Endothelial cell of umbilical vein (primary cell): ENCODE data around the gene CTSD. TPM values are rescaled to one million over a fixed set of nuclear protein-coding genes. Genes with fewer than 3 reads are reported as not detected.

Experiments used
- BruUV-seq: library from RNA; stranded (reverse); fragments of 400-500 nt; replicated peaks from 2 replicates; lab custom pipeline; 2021; lab: Mats Ljungman, UMichigan
- CTCF ChIA-PET: fragments of 300-600, 350-600 bp; sonication (Branson Sonifier 250); formaldehyde crosslinking; loops from one replicate; lab custom pipeline; 2021; ENCODE audit warnings: antibody characterized with exemption, inconsistent platforms; lab: Charles Lee
- POLR2A ChIA-PET: fragments of 300-600, 350-600 bp; sonication (Branson Sonifier 250); formaldehyde crosslinking; loops from one replicate; lab custom pipeline; 2021; ENCODE audit warnings: antibody characterized with exemption, inconsistent platforms; lab: Charles Lee
- DNase-seq: peaks from one replicate; pipeline ENCODE4 v3.0.0-alpha.2; 2011; ENCODE audit warnings: low read depth, low spot score
- FAIRE-seq: peaks from 2 replicates; lab custom pipeline; 2011; peaks lifted over from hg19 to GRCh38; lab: Jason Lieb, UNC
- H2AFZ ChIP-seq: 2 replicates; pipeline ENCODE4 v1.6.0; 2012; ENCODE audit warnings: low read depth, low read length, control low read depth, inconsistent platforms
- H3K27ac ChIP-seq: 2 replicates; pipeline ENCODE4 v1.5.1; 2011; ENCODE audit warnings: low read depth, mild to moderate bottlenecking, control low read depth, low read length, moderate library complexity; ENCODE audit not compliant: insufficient read depth
- H3K27me3 ChIP-seq, 2 experiments: 2 replicates each; pipeline versions ENCODE4 v1.6.0 to v1.6.1; 2011; ENCODE audit warnings: low read length in 2 of 2, mixed read lengths in 1 of 2; ENCODE audit not compliant: control insufficient read depth in 2 of 2, insufficient read depth in 2 of 2
- H3K36me3 ChIP-seq, 2 experiments: 2 replicates in 1 of 2; 3 replicates in 1 of 2; pipeline ENCODE4 v1.5.1; 2011; ENCODE audit warnings: low read length in 2 of 2, mild to moderate bottlenecking in 1 of 2, moderate library complexity in 1 of 2; ENCODE audit not compliant: control insufficient read depth in 2 of 2, insufficient read depth in 2 of 2; ENCODE audit errors: extremely low read depth in 1 of 2
- H3K4me1 ChIP-seq: 3 replicates; pipeline ENCODE4 v1.5.1; 2011; ENCODE audit warnings: mild to moderate bottlenecking, low read length; ENCODE audit not compliant: control insufficient read depth, insufficient read depth; ENCODE audit errors: extremely low read depth
- H3K4me2 ChIP-seq: 2 replicates; pipeline ENCODE4 v1.6.1; 2011; ENCODE audit warnings: low read length, control low read depth, mixed read lengths; ENCODE audit not compliant: insufficient read depth
- H3K4me3 ChIP-seq, 3 experiments: fragments of 200-600 bp in 1 of 3; sonication (generic), shearing (Covaris generic) in 1 of 3; replicated peaks in 1 of 3; 2 replicates each; pipeline ENCODE4 v1.5.1; 2011 to 2016; ENCODE audit warnings: control low read depth in 3 of 3, low read length in 3 of 3, mild to moderate bottlenecking in 2 of 3, inconsistent platforms in 1 of 3, low read depth in 1 of 3, moderate library complexity in 1 of 3; ENCODE audit not compliant: insufficient read depth in 1 of 3
- H3K79me2 ChIP-seq: 2 replicates; pipeline ENCODE4 v1.6.0; 2012; ENCODE audit warnings: low read length, inconsistent platforms; ENCODE audit not compliant: control insufficient read depth, insufficient read depth
- H3K9ac ChIP-seq: replicated peaks from 2 replicates; pipeline ENCODE3; 2011; ENCODE audit warnings: low read length, control low read depth; ENCODE audit not compliant: insufficient read depth; ENCODE audit errors: extremely low read depth
- H3K9me1 ChIP-seq: replicated peaks from 3 replicates; pipeline ENCODE4 v1.6.0; 2011; ENCODE audit warnings: mild to moderate bottlenecking, low read length; ENCODE audit not compliant: control insufficient read depth, insufficient read depth; ENCODE audit errors: extremely low read depth
- H3K9me3 ChIP-seq: replicated peaks from 2 replicates; pipeline ENCODE4 v1.5.1; 2012; ENCODE audit warnings: low read length, inconsistent platforms; ENCODE audit not compliant: control insufficient read depth, insufficient read depth
- H4K20me1 ChIP-seq: replicated peaks from 2 replicates; pipeline ENCODE3; 2011; ENCODE audit warnings: mild to moderate bottlenecking, low read length; ENCODE audit not compliant: control insufficient read depth, insufficient read depth; ENCODE audit errors: extremely low read depth
- EZH2 ChIP-seq: IDR thresholded peaks from 2 replicates; pipeline ENCODE4 v1.6.1; 2012; ENCODE audit warnings: borderline replicate concordance, low read depth, mild to moderate bottlenecking, moderate library complexity, low read length, inconsistent platforms; ENCODE audit not compliant: severe bottlenecking
- FOS ChIP-seq: IDR thresholded peaks from 2 replicates; pipeline ENCODE4 v1.6.1; 2011; ENCODE audit warnings: mild to moderate bottlenecking, low read length, moderate library complexity, borderline replicate concordance; ENCODE audit not compliant: insufficient read depth
- GATA2 ChIP-seq: IDR thresholded peaks from 2 replicates; pipeline ENCODE4 v1.7.0; 2011; ENCODE audit warnings: low read depth, mild to moderate bottlenecking, moderate library complexity, mixed read lengths, low read length; ENCODE audit not compliant: insufficient read length, insufficient read depth
- JUN ChIP-seq: IDR thresholded peaks from 2 replicates; pipeline ENCODE4 v1.6.1; 2011; ENCODE audit warnings: borderline replicate concordance, low read depth; ENCODE audit not compliant: insufficient read length, insufficient read depth
- MYC ChIP-seq: IDR thresholded peaks from one replicate; pipeline ENCODE4 v1.6.1; 2011; ENCODE audit warnings: mild to moderate bottlenecking, low read depth, low read length
- POLR2A ChIP-seq: IDR thresholded peaks from 2 replicates; pipeline ENCODE4 v1.6.1; 2012; ENCODE audit warnings: low read depth, mild to moderate bottlenecking, control low read depth, low read length
- POLR2AphosphoS5 ChIP-seq: IDR thresholded peaks from 2 replicates; pipeline ENCODE4 v1.6.1; 2012; ENCODE audit warnings: low read depth, mild to moderate bottlenecking, control low read depth, low read length, moderate library complexity; ENCODE audit not compliant: insufficient read depth
- dilution Hi-C: fragments of 300-500 bp; cut with MboI; formaldehyde crosslinking; loops from one replicate; pipeline ENCODE4 v1.15.0; 2019; ENCODE audit warnings: low sequenced_read_pairs; ENCODE audit not compliant: extremely low pct_ligation_motif_present
- intact Hi-C: fragments of 100-400 bp; cut with micrococcal nuclease; formaldehyde crosslinking; loops from one replicate; pipeline ENCODE4 v1.10.0; 2022
- polyA plus RNA-seq, 4 experiments: library from polyadenylated mRNA; depleted of rRNA in 3 of 4; stranded (reverse) in 3 of 4; unstranded in 1 of 4; fragments of >200 nt; gene quantifications; 2 replicates each; pipeline versions ENCODE4 v1.2.1 to v1.2.3, GENCODE V29; 2011 to 2012; ENCODE audit warnings: missing spikeins in 1 of 4
- total RNA-seq: library from RNA; stranded (reverse); gene quantifications from 2 replicates; pipeline ENCODE4 v1.2.3, GENCODE V29; 2021
- TF ChIP-seq, protein P1 (sequence below): IDR thresholded peaks from 2 replicates; pipeline ENCODE4 v1.6.1; 2011; ENCODE audit not compliant: insufficient read depth, insufficient read length
- TF ChIP-seq, protein P2 (sequence below), 2 donors: IDR thresholded peaks; 1 replicate in 1 of 2; 2 replicates in 1 of 2; pipeline ENCODE4 v1.5.1; 2011; ENCODE audit warnings: low read length in 2 of 2, mild to moderate bottlenecking in 2 of 2, moderate library complexity in 2 of 2, control low read depth in 1 of 2, inconsistent platforms in 1 of 2, low read depth in 1 of 2; ENCODE audit not compliant: insufficient read depth in 1 of 2; ENCODE audit errors: extremely low read depth in 1 of 2

CTSD gene
- total and polyA plus RNA-seq, 2 donors (not counting 3 experiments of a cell fraction or from before 2014, with no cell fraction given): 215 to 248 TPM

DNA sequence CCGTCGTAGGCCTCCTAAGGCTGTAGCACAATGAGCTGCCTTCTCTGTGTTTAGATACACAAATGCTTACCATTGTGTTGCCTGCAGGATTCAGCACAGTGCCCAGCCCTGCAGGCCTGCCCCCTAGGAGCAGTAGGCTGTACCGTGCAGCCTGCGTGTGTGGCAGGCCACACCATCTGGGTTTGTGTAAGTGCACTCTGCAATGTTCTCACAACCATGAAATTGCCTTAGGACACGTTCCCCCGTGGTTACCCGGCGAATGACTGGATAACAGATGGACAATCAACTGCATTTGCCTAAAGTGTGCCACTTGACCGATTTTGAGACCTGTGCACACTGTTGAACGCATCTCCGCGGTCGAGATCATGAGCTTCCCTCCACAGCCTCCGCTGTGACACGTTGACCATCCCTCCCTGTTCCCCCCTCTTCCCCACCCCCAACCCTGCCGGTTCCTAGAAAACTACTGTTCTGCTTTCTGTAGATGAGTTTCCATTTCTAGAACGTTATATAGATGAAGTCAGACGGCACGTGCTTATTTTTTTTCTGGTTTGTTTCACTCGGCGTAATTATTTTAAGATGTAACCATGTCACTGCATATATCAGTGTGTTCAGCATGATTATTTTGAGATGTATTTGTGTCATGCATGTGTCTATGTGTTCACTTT lies 22.2 kb upstream of the CTSD start:
- no peaks in the 10 kb centered on the region for H4K20me1 ChIP-seq
- H3K9ac ChIP-seq: no peak overlapping the region
- no peak overlapping the region for H2AFZ ChIP-seq
- DNase-seq (no peak), FAIRE-seq (no peak)
- BruUV-seq: no TSS peak
- H3K4me2 ChIP-seq: no peak overlapping the region
- no peaks in the 10 kb centered on the region for H3K9me3 ChIP-seq
- TF ChIP-seq GATA2 (no peak), JUN (no peak)
- H3K79me2 ChIP-seq: no peaks in the 10 kb centered on the region
- H3K27ac ChIP-seq: no peak overlapping the region
- H3K9me1 ChIP-seq: no peaks in the 10 kb centered on the region
- H3K4me3 ChIP-seq: no peak overlapping the region
- H3K36me3 ChIP-seq: no peaks in the 10 kb centered on the region
- H3K4me1 ChIP-seq: no peaks in the 10 kb centered on the region
- intact Hi-C loops (no loop called here), dilution Hi-C loops (no loop called here)
- peaks cover 0 to 8% of the 10 kb centered on the region in 2 experiments for H3K27me3 ChIP-seq
- CTCF ChIA-PET: interaction anchor here (1.6 kb wide), 1 partner anchor 133 kb away, joined by 4 read pairs; no protein-coding TSS in a partner anchor
- POLR2A ChIA-PET: no interaction called here

DNA sequence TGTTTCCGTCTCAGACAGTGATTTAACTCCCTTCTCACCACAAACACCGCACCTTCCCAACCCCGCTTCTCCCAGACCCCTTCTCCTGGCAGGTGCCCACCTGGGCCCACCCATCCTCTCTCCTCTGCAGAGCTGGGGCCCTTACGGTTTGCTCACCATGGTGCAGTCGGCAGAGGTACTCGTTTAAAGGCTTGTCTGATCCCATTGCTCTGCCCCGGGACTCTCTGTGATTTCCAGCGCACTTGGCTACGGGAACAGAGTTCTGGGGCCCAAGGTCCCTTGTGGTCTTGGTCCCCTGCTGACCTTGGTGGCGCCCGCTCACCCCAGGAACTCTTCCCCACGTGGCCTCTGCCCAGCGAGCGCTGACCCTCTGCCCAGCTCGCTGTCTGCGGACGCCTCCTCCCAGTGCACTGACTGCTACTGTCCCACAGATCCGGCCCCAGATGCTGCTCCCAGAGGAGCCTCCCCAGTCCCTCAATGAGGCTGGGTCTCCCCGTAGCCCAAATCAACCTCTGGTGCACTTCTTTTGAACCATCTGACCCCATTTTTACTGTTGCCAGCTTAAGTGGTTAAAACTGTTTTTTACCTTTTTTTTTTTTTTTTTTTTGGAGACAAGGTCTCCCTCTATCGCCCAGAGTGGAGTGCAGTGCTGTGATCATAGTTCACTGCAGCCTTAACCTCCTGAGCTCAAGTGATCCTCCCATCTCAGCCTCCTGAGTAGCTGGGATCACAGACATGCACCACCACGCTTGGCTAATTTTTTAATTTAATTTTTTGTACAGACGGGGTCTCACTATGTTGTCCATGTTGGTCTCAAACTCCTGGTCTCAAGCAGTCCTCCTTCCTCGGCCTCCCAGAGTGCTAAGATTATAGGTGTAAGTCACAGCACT lies 21.3 kb upstream of the CTSD start:
- intact Hi-C loops (no loop called here), dilution Hi-C loops (no loop called here)
- TF ChIP-seq, protein P1, sequence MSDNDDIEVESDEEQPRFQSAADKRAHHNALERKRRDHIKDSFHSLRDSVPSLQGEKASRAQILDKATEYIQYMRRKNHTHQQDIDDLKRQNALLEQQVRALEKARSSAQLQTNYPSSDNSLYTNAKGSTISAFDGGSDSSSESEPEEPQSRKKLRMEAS: no peak
- TF ChIP-seq POLR2AphosphoS5: no peak
- TF ChIP-seq MYC: no peak
- no peak for TF ChIP-seq JUN
- TF ChIP-seq, protein P2, sequence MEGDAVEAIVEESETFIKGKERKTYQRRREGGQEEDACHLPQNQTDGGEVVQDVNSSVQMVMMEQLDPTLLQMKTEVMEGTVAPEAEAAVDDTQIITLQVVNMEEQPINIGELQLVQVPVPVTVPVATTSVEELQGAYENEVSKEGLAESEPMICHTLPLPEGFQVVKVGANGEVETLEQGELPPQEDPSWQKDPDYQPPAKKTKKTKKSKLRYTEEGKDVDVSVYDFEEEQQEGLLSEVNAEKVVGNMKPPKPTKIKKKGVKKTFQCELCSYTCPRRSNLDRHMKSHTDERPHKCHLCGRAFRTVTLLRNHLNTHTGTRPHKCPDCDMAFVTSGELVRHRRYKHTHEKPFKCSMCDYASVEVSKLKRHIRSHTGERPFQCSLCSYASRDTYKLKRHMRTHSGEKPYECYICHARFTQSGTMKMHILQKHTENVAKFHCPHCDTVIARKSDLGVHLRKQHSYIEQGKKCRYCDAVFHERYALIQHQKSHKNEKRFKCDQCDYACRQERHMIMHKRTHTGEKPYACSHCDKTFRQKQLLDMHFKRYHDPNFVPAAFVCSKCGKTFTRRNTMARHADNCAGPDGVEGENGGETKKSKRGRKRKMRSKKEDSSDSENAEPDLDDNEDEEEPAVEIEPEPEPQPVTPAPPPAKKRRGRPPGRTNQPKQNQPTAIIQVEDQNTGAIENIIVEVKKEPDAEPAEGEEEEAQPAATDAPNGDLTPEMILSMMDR (IDR thresholded peaks at IDR 0.05; ENCODE audit: extremely low read depth in 1 of 2, insufficient read depth in 1 of 2, low read depth in 1 of 2, low read length in 2 of 2): no peak
- TF ChIP-seq POLR2A: no peak
- TF ChIP-seq GATA2: no peak
- TF ChIP-seq FOS: no peak
- no peak for TF ChIP-seq EZH2
- H3K9ac ChIP-seq: no peak overlapping the region
- H2AFZ ChIP-seq: no peak overlapping the region
- H3K27me3 ChIP-seq: no peaks in the 10 kb centered on the region
- no peaks in the 10 kb centered on the region for H3K9me3 ChIP-seq
- no peak overlapping the region for H3K4me2 ChIP-seq
- no peak overlapping the region for H3K4me3 ChIP-seq
- no peak for FAIRE-seq
- H4K20me1 ChIP-seq: no peaks in the 10 kb centered on the region
- H3K27ac ChIP-seq: no peak overlapping the region
- no peaks in the 10 kb centered on the region for H3K9me1 ChIP-seq
- ChIA-PET POLR2A (no interaction called here), CTCF (interaction anchor here (1.6 kb wide), 1 partner anchor 132 kb away, joined by 4 read pairs; no protein-coding TSS in a partner anchor)
- H3K79me2 ChIP-seq: no peaks in the 10 kb centered on the region
- no peak for DNase-seq
- no peaks in the 10 kb centered on the region for H3K36me3 ChIP-seq
- H3K4me1 ChIP-seq: no peaks in the 10 kb centered on the region
- BruUV-seq: no TSS peak
